HCT116 (cell line): Measurements from ENCODE around the gene TNS3. TPM values are rescaled to one million over a fixed set of nuclear protein-coding genes. Genes with fewer than 3 reads are reported as not detected.

Experiments
- ATAC-seq: fragments of 200-7000 bp; cut with Tn5 transposase; 2 replicates; pipeline ENCODE4 v1.9.1; 2020; ENCODE audit warnings: mild to moderate bottlenecking, moderate library complexity
- BruUV-seq: library from RNA; stranded (reverse); fragments of 400-500 nt; replicated peaks from 2 replicates; lab custom pipeline; 2021; lab: Mats Ljungman, UMichigan
- CTCF ChIA-PET: fragments of 300-600 bp; sonication (Branson Sonifier 250); formaldehyde crosslinking; loops from one replicate; lab custom pipeline; 2021; ENCODE audit warnings: antibody characterized with exemption; lab: Charles Lee
- POLR2A ChIA-PET: fragments of 300-600, 350-600 bp; sonication (Branson Sonifier 250); formaldehyde crosslinking; loops from one replicate; lab custom pipeline; 2021; ENCODE audit warnings: antibody characterized with exemption; lab: Charles Lee
- RAD21 ChIA-PET, 2 experiments: fragments of 300-600 bp; sonication (Branson Sonifier 250); formaldehyde crosslinking; loops; one replicate each; lab custom pipeline; 2023; ENCODE audit warnings: low total read pairs in 2 of 2; ENCODE audit not compliant: uncharacterized antibody in 2 of 2, unreplicated experiment in 2 of 2, low non-redundant PET in 1 of 2; lab: Charles Lee
- DNase-seq: peaks from one replicate; pipeline ENCODE4 v3.0.0-alpha.2; 2010; ENCODE audit warnings: low read depth, low spot score
- H2AFZ ChIP-seq: fragments of 200-600 bp; shearing (Covaris generic), sonication (generic); 2 replicates; pipeline ENCODE4 v1.6.1; 2017; ENCODE audit warnings: low read depth, mixed run types, mixed read lengths, antibody characterized with exemption, low read length; ENCODE audit not compliant: poor library complexity, severe bottlenecking
- H3K27ac ChIP-seq: 2 replicates; pipeline ENCODE4 v1.5.1; 2012; ENCODE audit warnings: low read depth, low read length
- H3K27me3 ChIP-seq: fragments of 200-600 bp; sonication (generic); 2 replicates; pipeline ENCODE4 v1.6.1; 2016; ENCODE audit warnings: mixed run types, low read length, mixed read lengths; ENCODE audit not compliant: insufficient read depth
- H3K36me3 ChIP-seq, 2 experiments: fragments of 200-500 bp in 1 of 2; fragments of 200-600 bp in 1 of 2; sonication (Bioruptor generic) in 1 of 2; sonication (generic) in 1 of 2; 2 replicates each; pipeline versions ENCODE4 v1.5.1 to v1.6.1; 2014 to 2016; ENCODE audit warnings: low read length in 2 of 2, inconsistent platforms in 1 of 2, mixed read lengths in 1 of 2, mixed run types in 1 of 2; ENCODE audit not compliant: insufficient read depth in 2 of 2, control insufficient read depth in 1 of 2
- H3K4me1 ChIP-seq, 2 experiments: fragments of 200-600 bp in 1 of 2; sonication (generic) in 1 of 2; 2 replicates each; pipeline versions ENCODE4 v1.5.1 to v1.6.1; 2012 to 2017; ENCODE audit warnings: low read length in 2 of 2, inconsistent platforms in 1 of 2, mild to moderate bottlenecking in 1 of 2, mixed read lengths in 1 of 2, mixed run types in 1 of 2, moderate library complexity in 1 of 2; ENCODE audit not compliant: insufficient read depth in 2 of 2, control insufficient read depth in 1 of 2
- H3K4me2 ChIP-seq: fragments of 200-600 bp; sonication (generic); 2 replicates; pipeline ENCODE4 v1.6.1; 2017; ENCODE audit warnings: mixed run types, low read length, mixed read lengths
- H3K4me3 ChIP-seq, 2 experiments: fragments of 200-600 bp in 1 of 2; sonication (generic) in 1 of 2; replicated peaks in 1 of 2; 2 replicates each; pipeline ENCODE4 v1.5.1; 2011 to 2016; ENCODE audit warnings: low read length in 2 of 2, control low read depth in 1 of 2, low read depth in 1 of 2, mild to moderate bottlenecking in 1 of 2, mixed read lengths in 1 of 2, mixed run types in 1 of 2
- H3K79me2 ChIP-seq: fragments of 200-600 bp; sonication (generic); 2 replicates; pipeline ENCODE4 v1.6.1; 2017; ENCODE audit warnings: mild to moderate bottlenecking, mixed run types, low read length, moderate library complexity, mixed read lengths; ENCODE audit not compliant: insufficient read depth
- H3K9ac ChIP-seq: fragments of 200-600 bp; sonication (generic); 2 replicates; pipeline ENCODE4 v1.6.1; 2016; ENCODE audit warnings: low read length, mixed read lengths
- H3K9me2 ChIP-seq: fragments of 200-600 bp; sonication (generic), shearing (Covaris generic); 2 replicates; pipeline ENCODE4 v1.6.1; 2017; ENCODE audit warnings: mixed run types, mild to moderate bottlenecking, moderate library complexity; ENCODE audit not compliant: insufficient read depth
- H3K9me3 ChIP-seq, 2 experiments: fragments of 200-500 bp in 1 of 2; fragments of 200-600 bp in 1 of 2; sonication (Bioruptor generic) in 1 of 2; sonication (generic) in 1 of 2; 2 replicates each; pipeline ENCODE4 v1.6.1; 2014 to 2017; ENCODE audit warnings: low read length in 2 of 2, mixed read lengths in 2 of 2, inconsistent platforms in 1 of 2, low read depth in 1 of 2, mild to moderate bottlenecking in 1 of 2, mixed run types in 1 of 2, moderate library complexity in 1 of 2; ENCODE audit not compliant: control insufficient read depth in 1 of 2, insufficient read depth in 1 of 2
- H4K20me1 ChIP-seq: fragments of 200-600 bp; sonication (generic), shearing (Covaris generic); 2 replicates; pipeline ENCODE4 v1.6.1; 2017; ENCODE audit warnings: mixed run types, mild to moderate bottlenecking, moderate library complexity; ENCODE audit not compliant: insufficient read depth
- CBX3 ChIP-seq: IDR thresholded peaks from 2 replicates; pipeline ENCODE4 v1.6.1; 2012; ENCODE audit warnings: low read depth
- CEBPB ChIP-seq: IDR thresholded peaks from 2 replicates; pipeline ENCODE4 v1.6.1; 2012; ENCODE audit warnings: low read depth
- EGR1 ChIP-seq: IDR thresholded peaks from 2 replicates; pipeline ENCODE4 v1.6.1; 2012; ENCODE audit warnings: low read depth
- ELF1 ChIP-seq: IDR thresholded peaks from 2 replicates; pipeline ENCODE4 v1.6.1; 2012; ENCODE audit warnings: low read depth, borderline replicate concordance
- EZH2 ChIP-seq: fragments of 200-600 bp; sonication (generic); IDR thresholded peaks from 2 replicates; pipeline ENCODE4 v1.6.1; 2017; ENCODE audit warnings: antibody characterized with exemption, mixed run types
- JUND ChIP-seq: IDR thresholded peaks from 2 replicates; pipeline ENCODE4 v1.6.1; 2012
- MAX ChIP-seq: IDR thresholded peaks from 2 replicates; pipeline ENCODE4 v1.6.1; 2012
- POLR2A ChIP-seq: IDR thresholded peaks from 2 replicates; pipeline ENCODE4 v1.7.0; 2011; ENCODE audit warnings: borderline replicate concordance; ENCODE audit not compliant: insufficient read depth, insufficient read length; ENCODE audit errors: extremely low read depth
- POLR2AphosphoS5 ChIP-seq: IDR thresholded peaks from 2 replicates; pipeline ENCODE4 v1.6.1; 2011; ENCODE audit warnings: mild to moderate bottlenecking, low read depth, low read length, moderate library complexity
- RAD21 ChIP-seq: IDR thresholded peaks from 2 replicates; pipeline ENCODE4 v1.6.1; 2012; ENCODE audit warnings: low read depth, mild to moderate bottlenecking
- REST ChIP-seq: IDR thresholded peaks from 2 replicates; pipeline ENCODE4 v1.6.1; 2012; ENCODE audit warnings: low read depth
- SIN3A ChIP-seq: IDR thresholded peaks from 2 replicates; pipeline ENCODE4 v1.6.1; 2012; ENCODE audit warnings: low read depth
- SP1 ChIP-seq: IDR thresholded peaks from 2 replicates; pipeline ENCODE4 v1.6.1; 2012; ENCODE audit warnings: low read depth
- SRF ChIP-seq: IDR thresholded peaks from 2 replicates; pipeline ENCODE4 v1.6.1; 2012; ENCODE audit warnings: low read depth
- YY1 ChIP-seq: IDR thresholded peaks from 2 replicates; pipeline ENCODE4 v1.6.1; 2011; ENCODE audit warnings: low read length, low read depth, moderate library complexity, mild to moderate bottlenecking; ENCODE audit not compliant: insufficient replicate concordance; ENCODE audit errors: extremely low read depth
- ZBTB33 ChIP-seq: IDR thresholded peaks from 2 replicates; pipeline ENCODE4 v1.6.1; 2011; ENCODE audit warnings: mild to moderate bottlenecking, low read length, moderate library complexity; ENCODE audit not compliant: insufficient replicate concordance; ENCODE audit errors: extremely low read depth
- ZFX ChIP-seq: fragments of 450-650 bp; IDR thresholded peaks from 2 replicates; pipeline ENCODE4 v1.6.1; 2017
- intact Hi-C: fragments of 100-400 bp; cut with micrococcal nuclease; formaldehyde crosslinking; loops from 2 replicates; pipeline ENCODE4 v1.10.0; 2022
- total RNA-seq: library from RNA; stranded (reverse); gene quantifications from one replicate; pipeline ENCODE4 v1.2.1, GENCODE V29; 2021; ENCODE audit not compliant: unreplicated experiment

Gene TNS3
- total RNA-seq, 1 experiment from 2014 or later: 9.1 TPM

GRCh38 chr7:47394216-47394615, 187.7 kb downstream of the TNS3 start:
- CTCF ChIA-PET: no interaction called here
- Histone ChIP-seq H3K4me1 (no peaks in the 10 kb centered on the region), H3K4me3 (no peak overlapping the region), H3K9me2 (no peaks in the 10 kb centered on the region), H2AFZ (no peak overlapping the region), H4K20me1 (no peaks in the 10 kb centered on the region), H3K9ac (no peak overlapping the region), H3K9me3 (no peaks in the 10 kb centered on the region), H3K27ac (no peak overlapping the region), H3K36me3 (no peaks in the 10 kb centered on the region), H3K27me3 (no peaks in the 10 kb centered on the region), H3K4me2 (no peak overlapping the region), H3K79me2 (no peaks in the 10 kb centered on the region)
- POLR2A ChIA-PET: no interaction called here
- no TSS peak for BruUV-seq
- DNase-seq (no peak), ATAC-seq (no peak)
- intact Hi-C loops: no loop called here
- RAD21 ChIA-PET: no interaction called here
- TF ChIP-seq MAX (no peak), ELF1 (no peak), ZFX (no peak), CEBPB (no peak), EZH2 (no peak), SIN3A (no peak)

- no peaks in the 10 kb centered on the region for H3K36me3 ChIP-seq
- no peak overlapping the region for H2AFZ ChIP-seq
- no peaks in the 10 kb centered on the region for H3K79me2 ChIP-seq
- no peaks in the 10 kb centered on the region for H3K27me3 ChIP-seq
- no peaks in the 10 kb centered on the region for H3K4me1 ChIP-seq
- no peak overlapping the region for H3K4me2 ChIP-seq
- ATAC-seq (no peak), DNase-seq (no peak)
- H3K9me2 ChIP-seq: no peaks in the 10 kb centered on the region
- ChIA-PET CTCF (no interaction called here), RAD21 (no interaction called here), POLR2A (no interaction called here)
- H4K20me1 ChIP-seq: no peaks in the 10 kb centered on the region
- no peak overlapping the region for H3K4me3 ChIP-seq
- no peaks in the 10 kb centered on the region for H3K9me3 ChIP-seq
- H3K27ac ChIP-seq: no peak overlapping the region
- no TSS peak for BruUV-seq
- intact Hi-C loops: no loop called here
- no peak overlapping the region for H3K9ac ChIP-seq
- no peak for TF ChIP-seq POLR2A
- no peak for TF ChIP-seq EGR1
- no peak for TF ChIP-seq ZFX
- no peak for TF ChIP-seq SP1
- no peak for TF ChIP-seq REST
- TF ChIP-seq EZH2: no peak
- no peak for TF ChIP-seq MAX
- TF ChIP-seq RAD21: no peak
- no peak for TF ChIP-seq YY1
- TF ChIP-seq CEBPB: no peak
- TF ChIP-seq CBX3: no peak
- no peak for TF ChIP-seq ZBTB33
- TF ChIP-seq SRF: no peak
- no peak for TF ChIP-seq POLR2AphosphoS5
- TF ChIP-seq JUND: no peak
These were observed 188.5 kb downstream of the TNS3 start for GRCh38 chr7:47393406-47393805.
